ENCODE data around the gene LPP. TPM values are rescaled to one million over a fixed set of nuclear protein-coding genes. Genes with fewer than 3 reads are reported as not detected.

Gene LPP
- total and polyA plus RNA-seq, 10 of the 15 experiments (the other 5 are each of a cell fraction or from before 2014, with no cell fraction given), result under 0.01 to 0.62 (median 0.03) TPM

DNA sequence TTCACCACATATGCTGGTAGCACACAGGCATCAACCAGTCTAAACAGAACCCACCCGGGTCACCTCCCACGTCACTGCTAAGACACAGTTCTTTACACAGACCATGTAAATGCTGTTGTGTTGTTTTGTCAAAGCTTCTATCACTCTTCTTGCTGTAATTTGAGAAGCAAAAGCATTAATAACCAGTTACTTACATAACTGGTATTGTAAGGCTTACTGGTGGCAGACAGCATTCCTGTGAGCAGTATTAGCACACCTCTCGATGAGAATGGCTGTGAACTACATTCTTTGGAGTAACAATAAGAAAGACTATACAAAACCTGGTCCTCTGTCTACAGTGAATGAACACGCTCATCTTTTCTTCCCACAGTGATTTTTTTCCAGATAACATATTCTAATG is 479.2 kb downstream of the LPP start (continued):
- TF ChIP-seq NKRF (conservative IDR thresholded peaks at IDR 0.05) (no peak), BMI1 (IDR thresholded peaks at IDR 0.05; ENCODE audit: borderline replicate concordance) (no peak), STAT3 (IDR thresholded peaks at IDR 0.05; ENCODE audit: low read depth, low read length) (no peak), SMC3 (IDR thresholded peaks at IDR 0.05; ENCODE audit: borderline replicate concordance, low read length) (no peak), YY1 (IDR thresholded peaks at IDR 0.05; ENCODE audit: low read depth, low read length) (no peak), CEBPB (IDR thresholded peaks at IDR 0.05; ENCODE audit: borderline replicate concordance in 1 of 2, low read depth in 2 of 2, low read length in 2 of 2) (no peak), HCFC1 (IDR thresholded peaks at IDR 0.05; ENCODE audit: low read length) (no peak), KDM1A (IDR thresholded peaks at IDR 0.05; ENCODE audit: borderline replicate concordance) (no peak)
- TF ChIP-seq, protein P1, sequence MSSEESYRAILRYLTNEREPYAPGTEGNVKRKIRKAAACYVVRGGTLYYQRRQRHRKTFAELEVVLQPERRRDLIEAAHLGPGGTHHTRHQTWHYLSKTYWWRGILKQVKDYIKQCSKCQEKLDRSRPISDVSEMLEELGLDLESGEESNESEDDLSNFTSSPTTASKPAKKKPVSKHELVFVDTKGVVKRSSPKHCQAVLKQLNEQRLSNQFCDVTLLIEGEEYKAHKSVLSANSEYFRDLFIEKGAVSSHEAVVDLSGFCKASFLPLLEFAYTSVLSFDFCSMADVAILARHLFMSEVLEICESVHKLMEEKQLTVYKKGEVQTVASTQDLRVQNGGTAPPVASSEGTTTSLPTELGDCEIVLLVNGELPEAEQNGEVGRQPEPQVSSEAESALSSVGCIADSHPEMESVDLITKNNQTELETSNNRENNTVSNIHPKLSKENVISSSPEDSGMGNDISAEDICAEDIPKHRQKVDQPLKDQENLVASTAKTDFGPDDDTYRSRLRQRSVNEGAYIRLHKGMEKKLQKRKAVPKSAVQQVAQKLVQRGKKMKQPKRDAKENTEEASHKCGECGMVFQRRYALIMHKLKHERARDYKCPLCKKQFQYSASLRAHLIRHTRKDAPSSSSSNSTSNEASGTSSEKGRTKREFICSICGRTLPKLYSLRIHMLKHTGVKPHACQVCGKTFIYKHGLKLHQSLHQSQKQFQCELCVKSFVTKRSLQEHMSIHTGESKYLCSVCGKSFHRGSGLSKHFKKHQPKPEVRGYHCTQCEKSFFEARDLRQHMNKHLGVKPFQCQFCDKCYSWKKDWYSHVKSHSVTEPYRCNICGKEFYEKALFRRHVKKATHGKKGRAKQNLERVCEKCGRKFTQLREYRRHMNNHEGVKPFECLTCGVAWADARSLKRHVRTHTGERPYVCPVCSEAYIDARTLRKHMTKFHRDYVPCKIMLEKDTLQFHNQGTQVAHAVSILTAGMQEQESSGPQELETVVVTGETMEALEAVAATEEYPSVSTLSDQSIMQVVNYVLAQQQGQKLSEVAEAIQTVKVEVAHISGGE (CRISPR knock-in tag; IDR thresholded peaks at IDR 0.05), result no peak
- TF ChIP-seq, protein P2, sequence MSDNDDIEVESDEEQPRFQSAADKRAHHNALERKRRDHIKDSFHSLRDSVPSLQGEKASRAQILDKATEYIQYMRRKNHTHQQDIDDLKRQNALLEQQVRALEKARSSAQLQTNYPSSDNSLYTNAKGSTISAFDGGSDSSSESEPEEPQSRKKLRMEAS (IDR thresholded peaks at IDR 0.05; ENCODE audit: low read depth, low read length), result no peak

All from GM12878 (cell line).